HG03159 (cell line): ENCODE measurements around the gene DLX6.

ENCODE experiments used
- ATAC-seq: cut with Tn5 transposase; IDR thresholded peaks from one replicate; pipeline ENCODE4 v1.9.1; 2021; ENCODE audit warnings: mild to moderate bottlenecking, moderate library complexity; ENCODE audit not compliant: unreplicated experiment

The DLX6 gene

DNA sequence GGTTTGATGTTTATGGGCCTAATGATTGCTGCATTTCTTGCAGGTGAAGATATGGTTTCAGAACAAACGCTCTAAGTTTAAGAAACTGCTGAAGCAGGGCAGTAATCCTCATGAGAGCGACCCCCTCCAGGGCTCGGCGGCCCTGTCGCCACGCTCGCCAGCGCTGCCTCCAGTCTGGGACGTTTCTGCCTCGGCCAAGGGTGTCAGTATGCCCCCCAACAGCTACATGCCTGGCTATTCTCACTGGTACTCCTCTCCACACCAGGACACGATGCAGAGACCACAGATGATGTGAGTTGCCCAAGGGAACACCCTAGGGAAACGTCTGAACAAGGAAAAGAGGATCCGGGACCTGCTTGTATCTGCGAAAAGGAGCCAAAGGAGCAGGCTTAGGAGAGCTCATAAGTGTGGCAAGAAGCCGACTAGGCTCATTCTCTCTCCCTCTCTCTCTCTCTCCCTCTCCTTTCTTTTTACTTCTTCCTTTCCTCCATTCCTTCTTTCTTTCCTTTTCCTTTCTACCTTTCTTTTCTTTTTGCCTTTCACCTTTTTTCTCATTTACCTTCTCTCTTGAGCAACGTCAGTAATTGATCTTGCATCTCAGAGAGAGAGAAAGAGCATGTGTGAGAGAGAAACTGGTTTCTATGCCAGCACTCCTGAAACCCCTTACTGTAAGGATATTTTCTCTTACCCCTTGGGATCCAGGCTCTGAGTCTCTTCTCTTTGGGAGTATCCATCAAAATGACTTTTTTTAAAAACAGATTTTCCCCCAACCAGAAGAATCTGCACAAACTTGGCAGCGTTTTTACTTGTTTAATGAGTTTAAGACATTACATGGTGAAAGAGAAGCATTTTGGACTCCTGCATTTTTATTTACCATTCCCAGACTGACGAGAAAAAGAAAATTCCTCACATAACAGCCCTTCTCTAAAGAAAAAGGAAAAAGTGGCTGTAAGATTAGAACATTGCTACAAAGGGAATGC is 4.7 kb downstream of the DLX6 start:
- no peak for ATAC-seq

DNA sequence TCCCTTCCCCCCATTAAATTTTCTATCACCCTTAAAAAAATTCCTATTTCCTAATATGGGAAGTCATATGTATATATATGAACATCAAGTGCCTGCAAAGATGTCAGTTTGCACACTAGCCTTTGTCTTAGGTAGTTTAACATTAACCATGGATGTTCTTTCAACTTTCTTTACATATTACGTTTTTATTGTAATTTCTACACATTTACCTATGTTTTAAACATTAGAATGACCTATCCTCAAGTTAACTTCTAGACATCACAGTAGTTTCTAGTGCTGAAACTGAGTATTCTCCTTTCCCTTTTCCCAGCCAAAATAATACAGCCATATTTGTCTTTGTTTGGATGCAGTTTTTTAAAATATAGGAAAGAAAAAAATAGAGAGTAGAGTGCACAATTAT is 5.8 kb downstream of the DLX6 start:
- no peak for ATAC-seq

- no peak for ATAC-seq
Measured at GRCh38 chr7:97011536-97012364, 6.4 kb downstream of the DLX6 start.

GRCh38 chr7:97012365-97013133 is 7.2 kb downstream of the DLX6 start:
- ATAC-seq = no peak

DNA sequence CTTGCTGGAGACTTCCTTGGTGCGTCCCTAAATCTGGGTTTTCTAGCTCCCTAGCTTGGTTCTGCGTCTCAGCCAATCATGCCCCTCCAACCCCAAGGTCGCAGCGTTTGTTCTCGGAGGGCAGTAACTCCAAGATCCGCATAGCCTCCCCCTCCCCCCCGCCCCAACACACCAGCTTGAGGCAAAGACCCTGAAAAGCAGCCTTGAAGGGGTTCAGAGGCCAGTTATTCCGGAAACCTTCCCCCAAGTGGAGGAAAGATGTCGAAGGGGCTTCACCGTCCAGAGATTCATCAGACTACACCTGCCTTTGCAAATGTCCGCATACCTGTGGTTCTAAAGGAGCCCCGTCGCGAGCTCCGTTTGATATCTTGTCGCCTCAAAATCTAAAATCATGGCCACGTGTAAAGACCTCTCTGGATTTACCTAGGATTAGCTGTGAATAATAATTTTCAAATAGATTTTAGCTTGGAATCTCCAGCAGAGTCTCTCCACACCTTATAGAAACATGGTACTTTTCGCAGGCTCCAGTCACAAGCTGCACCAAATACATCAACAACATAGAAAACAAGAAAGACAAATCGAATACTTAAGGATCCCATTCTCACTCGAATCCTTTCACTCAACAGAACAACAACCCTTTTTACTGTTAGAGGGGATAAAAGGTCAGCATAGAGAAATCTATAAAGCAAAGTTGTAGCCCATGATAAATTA is 7.9 kb downstream of the DLX6 start:
- ATAC-seq = no peak

GRCh38 chr7:97013845-97014134 is 8.4 kb downstream of the DLX6 start:
- ATAC-seq = no peak

GRCh38 chr7:97014145-97014750 is 8.9 kb downstream of the DLX6 start:
- ATAC-seq = no peak

GRCh38 chr7:97015279-97015678 is 9.9 kb downstream of the DLX6 start:
- no peak for ATAC-seq

DNA sequence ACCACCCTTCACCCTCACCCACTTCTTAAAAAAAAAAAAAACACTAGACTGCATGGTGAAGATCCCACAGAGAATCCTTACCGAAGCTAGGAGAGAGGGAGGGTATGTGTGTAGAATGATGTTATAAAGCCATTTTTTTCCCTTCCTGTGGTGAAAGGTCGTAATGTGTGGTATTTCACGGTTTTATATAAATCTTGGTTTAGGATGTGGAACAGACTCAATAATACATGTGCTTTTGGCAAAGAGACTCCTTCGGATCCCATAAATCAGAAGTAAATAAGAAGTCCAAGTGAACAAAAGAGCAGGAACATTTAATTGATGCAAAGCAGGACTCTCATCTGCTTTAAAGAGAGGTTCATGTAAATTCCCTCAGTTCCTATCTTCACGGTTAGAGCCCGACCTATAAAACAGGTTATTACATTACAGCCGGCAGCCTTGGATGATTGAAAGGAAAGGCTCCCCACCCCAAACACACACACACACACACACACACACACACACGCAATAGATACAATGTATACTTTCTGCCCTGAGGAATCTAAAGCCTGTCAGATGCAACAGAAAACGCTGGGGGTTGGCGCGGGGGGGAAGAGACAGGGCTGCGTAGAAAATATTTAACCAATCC is 10.5 kb downstream of the DLX6 start:
- ATAC-seq = no peak

- no peak for ATAC-seq
Measured at GRCh38 chr7:97016381-97017191, 11.2 kb downstream of the DLX6 start.

- no peak for ATAC-seq
Measured at GRCh38 chr7:97017192-97018125, 12.1 kb downstream of the DLX6 start.

DNA sequence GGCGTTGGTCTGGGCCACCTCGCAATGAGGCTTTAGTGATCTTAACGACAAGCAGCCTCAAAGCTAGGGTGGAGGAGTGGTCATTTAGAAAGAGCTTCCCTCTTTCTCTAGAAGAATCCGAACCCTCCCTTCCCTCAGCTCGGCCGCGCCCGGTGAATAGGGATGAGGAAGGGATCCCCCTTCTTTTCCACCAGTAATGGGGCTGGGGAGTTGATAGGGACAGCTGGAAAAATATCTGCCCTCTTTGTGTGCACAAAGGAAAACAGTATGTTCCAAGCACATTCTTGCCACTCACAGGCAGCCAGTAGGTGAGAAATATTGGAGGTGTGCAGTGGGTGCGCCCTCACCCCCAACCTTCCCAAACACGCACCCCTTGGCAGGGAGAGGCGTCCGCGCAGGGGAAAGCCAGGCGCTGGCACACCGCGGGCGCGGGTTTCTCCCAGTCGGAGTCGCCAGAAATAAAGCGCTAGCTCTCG is 12.8 kb downstream of the DLX6 start:
- no peak for ATAC-seq

DNA sequence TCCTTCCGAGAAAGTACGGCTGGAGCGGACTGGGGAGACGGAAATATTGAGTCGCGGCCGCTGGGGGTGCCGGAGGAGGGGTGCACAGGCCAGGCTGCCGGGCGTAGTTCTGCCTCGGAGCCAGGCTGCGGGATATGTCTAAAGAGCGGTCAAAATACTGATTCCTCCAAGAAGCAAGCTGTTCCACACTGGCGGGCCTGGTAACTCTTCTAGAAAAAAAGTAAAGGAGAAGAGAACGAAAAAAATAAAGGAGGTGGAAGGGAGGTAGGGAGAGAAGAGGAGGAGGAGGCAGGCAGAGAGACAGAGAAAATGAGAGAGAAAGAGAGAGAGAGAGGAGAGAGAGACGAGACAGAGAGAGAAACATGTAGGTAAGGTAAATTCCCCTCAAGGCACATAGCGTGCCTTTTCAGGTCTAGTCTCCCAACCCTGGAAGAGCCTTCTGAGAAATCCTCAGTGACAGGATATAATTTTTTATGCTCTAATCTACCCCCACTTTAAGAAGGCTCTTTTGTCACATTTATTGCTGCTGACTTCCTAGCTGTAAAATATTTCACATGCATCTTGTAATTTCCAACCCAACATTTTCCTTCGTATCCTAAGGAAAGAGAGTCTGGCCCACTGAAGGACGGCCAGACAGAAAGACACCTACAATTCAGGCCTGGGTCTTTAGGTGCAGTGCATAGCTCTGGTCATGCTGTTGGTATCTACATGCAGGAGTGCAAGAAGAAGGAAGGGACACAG is 13.6 kb downstream of the DLX6 start:
- ATAC-seq = no peak

DNA sequence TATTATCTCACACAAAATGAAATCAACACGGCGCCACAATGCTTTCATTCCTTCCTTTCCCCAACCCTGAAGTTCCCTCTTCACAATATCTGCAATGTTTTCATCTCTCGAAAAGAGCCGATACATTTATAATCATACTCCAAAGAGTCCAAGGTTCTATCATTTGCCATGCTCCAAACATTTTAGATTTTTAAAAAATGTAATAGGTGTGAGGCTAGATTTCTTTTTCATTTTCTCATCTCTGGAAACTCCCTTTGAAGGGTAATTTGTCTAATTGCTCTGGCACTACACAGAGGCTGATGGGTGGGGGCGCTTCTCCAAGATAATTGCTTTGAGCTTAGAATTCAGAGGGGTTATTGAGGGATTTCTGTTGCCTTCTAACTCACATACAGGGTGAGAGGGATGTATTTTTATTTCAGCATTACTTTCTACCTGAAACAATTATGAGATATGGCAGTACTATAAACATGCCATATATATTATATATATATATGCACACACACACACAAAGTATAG is 14.4 kb downstream of the DLX6 start:
- ATAC-seq = no peak

GRCh38 chr7:97020601-97020995 is 15.2 kb downstream of the DLX6 start:
- ATAC-seq = no peak

GRCh38 chr7:97020996-97021746 is 15.8 kb downstream of the DLX6 start:
- ATAC-seq = no peak
